SHP77 (cell line): ENCODE measurements around the gene RGS18.
"Not testable (repeated sequence)": the region's sequence is repeated elsewhere in the genome, so short reads cannot be mapped to it uniquely, and the experiment has no call there.

Experiments
- DNase-seq, 2 experiments: peaks; one replicate each; lab custom pipeline; 2025; lab: John Stamatoyannopoulos, UW

RGS18 gene, protein sequence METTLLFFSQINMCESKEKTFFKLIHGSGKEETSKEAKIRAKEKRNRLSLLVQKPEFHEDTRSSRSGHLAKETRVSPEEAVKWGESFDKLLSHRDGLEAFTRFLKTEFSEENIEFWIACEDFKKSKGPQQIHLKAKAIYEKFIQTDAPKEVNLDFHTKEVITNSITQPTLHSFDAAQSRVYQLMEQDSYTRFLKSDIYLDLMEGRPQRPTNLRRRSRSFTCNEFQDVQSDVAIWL

DNA sequence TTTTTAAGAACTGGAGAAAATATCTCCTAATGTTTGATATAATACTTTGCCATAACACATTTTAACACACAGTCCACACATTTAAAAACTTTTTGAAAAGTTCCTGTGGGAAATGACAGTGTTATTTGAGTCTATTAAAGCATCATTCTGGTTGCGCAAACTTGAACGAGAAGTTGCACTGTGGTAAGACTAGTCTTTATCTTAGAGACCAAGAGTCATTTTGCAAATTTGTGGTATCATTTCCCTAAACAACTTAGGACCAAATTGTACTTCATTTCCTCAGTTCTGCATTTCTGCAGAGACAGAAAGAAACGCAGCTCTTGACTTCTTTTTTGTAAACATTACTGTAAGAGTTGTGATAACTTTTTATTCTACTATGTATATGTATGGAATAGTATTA is at the start of gene RGS18:
RGS18 (plus strand) TSS at position 282 of the 400 bp plus-strand sequence. CDS start 176 bp downstream, outside the sequence.
- DNase-seq, result no peak

DNA sequence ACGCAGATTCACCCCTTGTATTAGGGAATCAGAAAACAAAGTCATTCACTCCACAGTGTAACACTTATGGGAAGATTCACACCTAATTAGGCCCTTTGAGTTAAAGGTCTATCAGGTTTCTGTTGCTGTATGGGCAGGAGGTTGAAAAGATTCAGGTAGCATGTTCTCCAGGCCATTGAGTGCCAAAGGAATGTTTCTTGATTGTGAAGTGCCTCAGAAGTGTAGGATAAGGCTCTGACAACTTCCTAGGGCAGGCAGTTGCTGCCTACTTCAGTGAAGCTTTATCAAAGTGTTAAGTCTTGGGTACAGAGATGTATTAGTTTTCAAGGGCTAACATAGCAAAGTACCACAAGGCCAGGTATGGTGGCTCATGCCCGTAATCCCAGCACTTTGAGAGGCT is 48.7 kb upstream of the RGS18 start:
- DNase-seq, result no peak

DNA sequence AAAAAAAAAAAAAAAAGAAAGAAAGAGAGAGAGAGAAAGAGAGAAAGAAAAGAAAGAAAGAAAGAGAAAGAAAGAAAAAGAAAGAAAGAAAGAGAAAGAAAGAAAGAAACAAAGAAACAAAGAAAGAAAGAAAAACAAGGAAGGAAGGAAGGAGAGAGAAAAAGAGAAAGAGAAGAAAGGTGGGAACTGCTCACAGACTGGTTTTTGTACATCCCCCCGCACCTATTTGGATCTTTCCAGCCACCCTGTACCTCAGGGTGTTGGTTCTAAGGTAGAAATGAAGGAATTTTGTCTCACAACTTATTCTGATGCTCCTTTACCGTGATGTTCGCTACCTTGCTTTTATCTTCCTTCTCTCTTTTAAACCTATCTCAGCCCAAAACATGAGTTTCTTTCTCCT is 43.3 kb upstream of the RGS18 start:
- DNase-seq, result no peak

DNA sequence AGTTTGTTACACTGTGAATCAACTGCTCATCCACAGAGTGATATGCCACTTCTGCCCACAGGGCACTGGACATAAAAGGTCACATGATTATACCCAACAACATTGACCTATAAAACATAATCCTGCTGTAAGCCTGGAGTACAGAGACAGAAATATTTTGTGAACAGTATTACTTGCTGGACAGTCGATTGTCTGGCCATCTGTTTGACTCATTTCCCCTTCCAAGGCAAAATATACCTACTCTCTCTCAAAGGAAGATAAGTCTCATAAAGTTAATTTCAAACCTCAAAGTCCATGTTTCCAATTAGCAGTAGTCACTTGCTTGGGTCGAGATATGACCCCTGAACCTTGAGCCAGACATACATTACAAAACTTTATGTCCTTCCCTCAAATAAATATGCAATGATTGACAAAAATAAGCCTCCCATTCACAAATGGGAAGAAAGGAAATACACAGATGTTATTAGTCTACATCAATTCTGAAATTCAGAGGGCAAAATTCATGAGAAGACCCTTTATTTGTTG is 39.3 kb upstream of the RGS18 start:
- DNase-seq, result no peak

DNA sequence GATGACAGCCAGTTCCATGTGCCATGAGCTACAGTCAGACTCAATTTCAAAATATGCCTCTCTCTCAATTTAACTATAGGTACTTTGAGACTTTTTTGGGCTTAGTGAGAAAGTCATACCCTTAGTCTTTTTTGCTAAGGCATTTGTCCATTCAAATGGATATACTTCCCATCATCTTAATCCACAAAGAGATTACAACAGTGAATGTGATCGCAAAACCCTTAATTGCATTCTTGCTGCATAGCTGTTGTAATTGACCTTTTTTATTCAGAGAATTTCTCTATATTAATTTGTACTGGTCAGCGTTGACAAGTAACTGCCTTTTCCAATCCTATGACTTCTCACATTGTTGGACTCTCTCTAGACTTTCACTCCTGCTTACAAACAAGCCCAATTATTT is 38.6 kb upstream of the RGS18 start:
- DNase-seq, result no peak

DNA sequence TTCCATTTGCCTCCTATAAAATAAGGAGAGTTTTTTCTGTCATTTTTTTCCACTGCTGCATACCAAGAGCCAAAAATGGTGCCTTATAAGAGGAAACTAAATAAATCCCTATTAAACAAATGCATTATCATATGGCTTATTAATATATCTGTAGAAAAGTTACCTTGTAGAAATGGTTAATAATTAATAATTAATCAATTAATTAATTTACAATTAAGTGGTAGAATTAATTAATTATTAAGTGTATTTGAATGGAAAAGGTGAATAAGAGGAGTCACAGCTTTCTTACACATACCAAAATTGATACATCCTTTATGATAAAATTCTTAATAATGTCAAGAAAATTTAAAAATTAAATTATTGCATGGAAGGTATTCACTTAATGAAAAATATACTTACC is 35.6 kb upstream of the RGS18 start:
- DNase-seq, result no peak

DNA sequence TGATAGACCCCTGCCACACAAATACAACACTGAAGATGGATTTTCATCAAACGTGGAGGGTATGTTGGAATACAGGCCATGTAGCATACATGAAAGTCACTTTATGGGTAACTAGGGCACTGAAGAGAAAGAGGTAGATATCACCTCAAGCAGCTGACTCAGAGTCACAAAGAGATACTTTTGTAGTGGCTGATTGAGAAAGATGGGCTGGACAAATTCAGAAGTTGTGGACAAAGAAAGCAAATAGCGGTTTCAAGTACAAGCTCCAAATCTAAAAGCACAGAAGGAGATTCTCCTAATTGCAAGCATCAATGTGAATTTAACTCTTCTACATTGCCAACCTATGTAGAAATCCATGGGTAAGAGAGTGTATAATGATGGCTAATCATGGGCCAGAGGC is 35.0 kb upstream of the RGS18 start:
- DNase-seq, result no peak

DNA sequence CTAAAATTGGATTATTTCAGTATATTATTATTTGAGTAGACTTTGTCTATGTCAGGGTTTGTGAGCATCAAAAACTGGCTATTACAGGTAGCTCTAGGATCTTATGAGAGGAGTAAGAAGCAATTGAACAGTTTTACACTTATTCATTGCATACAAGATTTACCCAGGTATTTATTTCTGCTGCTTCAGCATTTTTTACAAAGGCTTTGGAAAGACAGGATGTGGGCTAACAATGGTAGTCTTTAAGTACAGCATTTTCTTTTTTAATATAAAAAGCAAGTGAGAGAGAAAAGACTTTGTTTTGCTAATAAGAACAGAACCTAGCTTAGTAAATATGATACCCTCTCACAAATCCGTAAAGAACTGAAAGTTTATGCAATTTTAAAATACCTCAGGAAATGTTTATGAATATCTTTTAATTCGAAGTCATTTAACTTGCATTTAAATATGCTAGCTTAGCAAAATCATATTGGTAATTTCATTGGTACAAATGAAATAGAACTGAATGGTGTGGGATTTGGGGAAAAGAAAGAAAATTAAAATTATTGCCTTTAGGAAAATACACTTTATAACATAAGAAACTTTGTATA is 32.1 kb upstream of the RGS18 start:
- no peak for DNase-seq

DNA sequence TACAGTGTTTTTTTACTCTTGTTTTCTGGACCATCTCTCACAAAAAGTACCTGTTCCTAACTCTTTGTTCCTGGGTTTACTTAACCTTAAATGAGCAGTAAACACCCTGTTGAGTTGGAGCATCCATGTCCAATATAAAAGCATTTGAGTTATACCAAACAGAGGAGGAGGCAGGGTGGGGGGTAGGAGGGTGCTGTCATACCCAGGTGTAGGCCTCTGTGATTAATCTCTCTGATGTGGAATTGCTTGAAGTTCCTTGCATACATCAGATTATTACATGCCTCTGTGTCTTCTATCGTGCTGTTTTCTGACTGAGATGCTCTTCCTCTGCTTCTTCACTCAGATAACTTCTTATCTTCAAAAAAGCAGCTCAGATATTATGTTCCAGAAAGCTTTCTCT is 28.1 kb upstream of the RGS18 start:
- DNase-seq, result no peak

DNA sequence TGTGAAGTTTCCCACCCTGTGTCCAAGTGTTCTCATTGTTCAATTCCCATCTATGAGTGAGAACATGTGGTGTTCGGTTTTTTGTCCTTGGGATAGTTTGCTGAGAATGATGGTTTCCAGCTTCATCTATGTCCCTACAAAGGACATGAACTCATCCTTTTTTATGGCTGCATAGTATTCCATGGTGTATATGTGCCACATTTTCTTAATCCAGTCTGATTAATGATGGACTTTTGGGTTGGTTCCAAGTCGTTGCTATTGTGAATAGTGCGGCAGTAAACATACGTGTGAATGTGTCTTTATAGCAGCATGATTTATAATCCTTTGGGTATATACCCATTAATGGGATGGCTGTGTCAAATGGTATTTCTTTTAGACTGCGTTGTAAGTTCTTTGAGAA is 27.4 kb upstream of the RGS18 start:
- DNase-seq, result not testable (repeated sequence)

DNA sequence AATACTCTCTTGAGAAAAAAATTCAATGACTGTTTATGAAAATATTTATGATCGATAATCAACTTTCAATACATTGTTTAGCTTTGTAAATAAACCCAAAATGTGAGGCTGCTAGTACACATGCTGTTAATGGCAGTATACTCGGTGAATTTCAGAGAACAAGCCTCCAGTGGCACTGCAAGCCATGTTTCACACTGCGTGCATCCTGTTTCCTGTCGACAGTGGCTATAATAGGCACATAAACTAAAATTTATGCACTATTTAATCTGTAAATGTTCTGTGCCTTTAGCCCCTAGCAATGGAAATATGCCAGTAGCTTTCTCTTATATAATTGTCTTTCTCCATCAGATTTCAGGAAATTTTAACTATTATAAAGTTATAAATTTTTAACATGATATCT is 26.3 kb upstream of the RGS18 start:
- DNase-seq, result no peak

DNA sequence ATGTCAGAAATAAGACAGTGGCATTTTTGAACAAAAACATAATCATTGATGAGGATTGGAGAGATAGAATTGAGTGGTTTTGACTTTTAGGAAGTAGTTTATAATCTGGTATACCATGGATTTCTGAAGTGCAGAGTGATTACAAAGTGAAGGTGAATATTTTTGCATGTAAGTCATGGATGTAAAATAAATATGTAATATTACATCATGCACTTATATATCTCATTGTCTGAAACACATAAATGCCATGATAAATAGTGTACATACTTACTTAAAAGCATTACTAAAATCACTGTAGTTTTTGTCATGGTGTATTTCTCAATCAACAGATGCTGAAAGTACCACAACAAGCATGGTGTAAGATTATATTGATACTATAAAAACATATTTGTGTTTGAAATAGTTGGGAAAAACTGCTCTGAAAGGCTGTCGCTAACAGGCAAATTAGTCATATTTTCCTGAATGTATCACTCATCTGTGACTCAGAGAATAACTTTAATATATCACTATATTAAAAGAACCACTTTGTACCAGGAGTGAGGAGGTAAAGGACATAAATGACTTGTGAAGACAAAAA is 24.8 kb upstream of the RGS18 start:
- DNase-seq, result no peak

DNA sequence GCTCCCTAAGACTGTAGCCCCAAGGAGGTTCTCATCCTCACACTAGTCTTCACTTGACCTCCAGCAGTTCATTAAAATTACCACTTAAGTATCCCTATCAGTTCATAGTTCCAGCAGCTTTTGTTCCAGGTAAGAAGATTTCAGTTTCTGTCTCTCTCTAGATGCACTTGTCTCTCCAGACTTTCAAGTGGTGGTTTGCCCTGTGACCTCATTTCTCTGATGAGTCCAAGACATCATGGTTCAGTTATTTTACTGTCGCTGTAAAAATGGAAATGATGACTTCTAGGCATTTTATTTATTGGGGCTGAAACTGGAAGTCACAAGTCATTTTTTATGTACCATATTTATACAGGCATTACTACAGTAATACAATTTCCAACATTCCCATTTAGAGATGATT is 17.9 kb upstream of the RGS18 start:
- no peak for DNase-seq

DNA sequence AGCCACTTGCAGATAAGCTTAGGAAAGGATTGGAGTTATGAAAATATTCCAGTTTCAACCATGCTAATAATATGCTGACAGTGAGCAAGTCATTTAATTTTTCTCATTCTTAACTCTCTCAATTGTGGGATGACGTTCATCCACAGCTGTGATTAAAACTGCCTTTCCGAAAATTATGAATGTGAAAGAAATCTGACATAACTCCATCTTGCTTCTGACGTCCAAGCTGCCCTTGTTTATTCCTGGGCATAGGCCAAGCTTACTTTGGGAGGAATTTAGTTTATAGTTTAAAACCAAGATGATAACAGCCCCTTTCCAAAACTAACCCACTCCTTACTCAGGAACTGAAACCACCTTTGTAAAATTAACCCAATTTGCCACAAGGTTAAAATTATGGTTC is 11.0 kb upstream of the RGS18 start:
- DNase-seq, result no peak

DNA sequence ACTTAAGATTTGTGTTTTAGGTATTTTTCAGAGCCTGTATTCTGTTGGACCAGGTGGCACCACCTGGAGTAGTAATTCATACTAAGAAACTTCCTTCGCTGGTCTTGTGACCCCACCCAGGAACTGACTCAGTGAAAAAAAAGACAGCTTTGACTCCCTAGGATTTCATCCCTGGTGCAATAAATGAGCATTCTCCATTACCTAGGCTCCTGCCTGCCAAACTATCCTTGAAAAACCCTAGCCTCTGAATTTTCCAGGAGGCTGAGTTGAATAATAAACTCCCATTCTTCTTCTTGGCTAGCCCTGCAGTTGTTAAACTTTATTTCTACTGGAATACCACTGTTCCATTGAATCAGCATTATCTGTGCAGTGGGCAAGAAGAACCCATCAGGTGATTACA is 10.6 kb upstream of the RGS18 start:
- no peak for DNase-seq

DNA sequence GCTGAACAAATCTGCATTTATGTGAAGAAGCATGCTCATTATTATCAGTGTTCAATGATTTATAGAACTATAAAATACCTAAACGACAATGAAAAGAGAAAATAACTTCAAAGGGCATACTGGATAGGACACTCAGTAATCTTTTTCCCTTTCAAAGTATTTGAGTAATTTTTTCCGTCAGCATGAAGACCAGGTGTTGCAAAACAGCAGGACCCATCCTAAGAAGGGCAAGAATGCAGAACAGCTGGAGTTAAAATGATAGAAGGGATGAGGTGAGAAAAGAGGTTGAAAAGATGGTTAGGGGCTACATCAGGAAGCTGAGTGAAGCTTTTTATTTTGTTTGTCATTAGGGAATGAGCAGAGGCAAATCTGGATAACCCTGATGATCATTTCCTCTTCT is 7.1 kb upstream of the RGS18 start:
- DNase-seq, result no peak

DNA sequence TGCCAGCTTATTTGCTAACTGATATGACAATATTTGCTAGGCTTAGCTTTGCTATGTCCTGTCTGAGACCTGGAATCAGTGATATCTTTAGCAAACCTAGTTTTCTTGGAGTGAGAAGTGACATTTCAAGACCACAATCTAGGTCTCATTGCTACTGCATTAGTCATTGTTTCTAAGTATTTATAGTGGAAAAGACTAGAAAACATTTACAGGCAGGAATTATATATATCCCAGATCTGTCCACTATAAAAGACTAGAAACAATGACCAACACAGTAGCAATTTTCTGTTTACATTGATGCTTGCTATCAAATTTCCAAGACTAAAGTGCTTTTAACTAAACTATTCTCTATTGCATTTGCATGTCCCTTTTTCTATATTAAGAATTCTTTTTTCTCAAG is 5.0 kb upstream of the RGS18 start:
- no peak for DNase-seq

DNA sequence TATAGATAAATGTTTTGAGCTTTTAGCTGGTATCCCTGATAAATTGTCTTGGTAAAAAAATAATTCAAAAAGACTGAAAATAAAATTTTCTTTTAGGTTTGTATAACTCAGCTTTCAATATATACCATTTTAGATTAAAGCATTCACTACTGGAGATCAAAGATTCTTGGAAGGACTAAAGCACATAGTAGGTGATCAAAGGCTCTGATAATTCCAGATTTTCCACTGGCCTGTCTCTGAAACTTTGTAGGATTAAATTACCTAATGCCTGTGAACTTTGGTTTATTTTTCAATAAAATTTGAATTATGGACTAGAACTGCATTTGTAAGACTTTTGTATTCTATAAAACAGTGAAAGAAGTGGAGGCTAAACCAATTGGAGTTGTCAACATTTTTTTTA is 1.2 kb upstream of the RGS18 start:
- no peak for DNase-seq

DNA sequence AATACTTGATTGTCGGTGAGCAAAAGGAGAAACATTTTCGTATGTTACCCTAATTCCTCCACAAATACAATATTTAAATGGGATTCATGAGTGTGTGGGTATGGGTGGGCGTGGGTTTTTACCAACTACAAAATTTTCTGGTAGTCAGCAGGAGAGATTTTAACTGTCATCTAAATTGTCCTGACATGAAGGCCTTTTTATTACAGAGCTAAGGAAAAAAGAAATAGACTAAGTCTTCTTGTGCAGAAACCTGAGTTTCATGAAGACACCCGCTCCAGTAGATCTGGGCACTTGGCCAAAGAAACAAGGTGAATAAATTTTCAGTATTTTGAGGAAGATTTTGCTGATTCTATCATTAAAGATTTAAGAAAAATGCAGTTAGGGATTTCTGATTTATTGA is 752 bp downstream of the RGS18 start:
- no peak for DNase-seq

DNA sequence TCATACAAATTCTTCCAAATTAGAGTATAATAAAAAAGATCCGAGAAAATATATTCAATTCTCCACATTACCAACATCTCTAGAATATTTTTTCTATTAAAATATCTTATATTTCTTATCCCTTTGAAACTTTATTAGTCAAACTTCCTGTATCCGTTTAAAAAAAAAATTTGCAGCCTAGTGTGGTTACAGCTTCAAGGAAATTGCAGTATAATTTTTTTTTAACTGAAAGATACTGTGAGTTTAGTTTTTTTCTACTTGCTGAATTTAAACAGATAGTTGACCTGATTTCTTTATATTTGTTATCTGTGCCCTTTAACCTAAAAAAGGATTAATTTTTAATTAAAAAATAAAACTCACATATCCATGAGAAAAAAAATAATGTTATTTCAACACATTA is 1.5 kb downstream of the RGS18 start:
- DNase-seq, result no peak

DNA sequence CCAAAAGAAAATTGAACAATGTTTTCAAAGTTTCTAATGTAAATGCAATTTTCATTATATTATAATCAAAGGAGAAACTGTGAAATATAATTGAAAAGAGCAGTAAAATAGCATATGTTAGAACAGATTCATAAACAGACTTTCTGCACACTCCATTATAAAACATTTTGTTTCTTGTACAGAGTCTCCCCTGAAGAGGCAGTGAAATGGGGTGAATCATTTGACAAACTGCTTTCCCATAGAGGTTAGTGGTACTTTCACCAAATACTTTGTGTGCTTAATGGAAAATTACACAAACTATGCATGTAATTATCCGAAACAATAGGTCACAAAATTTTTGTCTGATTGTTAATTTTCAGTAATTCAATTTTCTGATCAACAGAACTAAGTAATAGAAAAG is 1.9 kb downstream of the RGS18 start:
- DNase-seq, result no peak

DNA sequence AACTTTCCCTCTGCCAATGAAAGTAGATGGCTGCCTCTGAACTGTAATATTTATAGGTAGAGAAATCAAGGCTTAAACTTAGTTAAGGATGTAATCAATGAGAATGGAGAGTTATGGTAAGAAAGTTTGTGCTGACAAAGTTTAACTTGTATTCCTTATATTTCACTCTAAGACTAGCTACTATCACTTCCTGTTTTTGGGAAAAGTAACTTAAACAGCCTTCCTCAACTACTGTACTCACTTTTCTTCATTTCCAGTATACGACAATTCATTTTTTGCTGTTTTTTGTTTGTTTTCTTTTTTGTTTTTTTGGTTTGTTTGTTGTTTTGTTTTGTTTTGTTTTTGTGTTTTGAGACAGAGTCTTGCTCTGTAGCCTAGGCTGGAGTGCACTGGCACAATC is 3.7 kb downstream of the RGS18 start:
- no peak for DNase-seq

DNA sequence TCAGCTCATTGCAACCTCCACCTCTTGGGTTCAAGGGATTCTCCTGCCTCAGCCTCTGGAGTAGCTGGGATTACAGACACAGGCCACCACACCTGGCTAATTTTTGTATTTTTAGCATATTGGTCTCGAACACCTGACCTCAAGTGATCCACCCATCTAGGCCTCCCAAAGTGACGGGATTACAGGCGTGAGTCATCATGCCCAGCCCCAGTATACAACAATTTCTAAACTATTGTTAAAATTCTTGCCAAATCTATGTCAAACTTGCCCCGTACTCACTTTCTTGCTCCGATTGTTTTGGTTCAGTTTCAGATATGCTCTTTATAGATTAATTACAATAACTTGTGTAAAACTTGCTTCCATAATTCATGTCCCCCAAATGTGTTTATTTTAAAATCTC is 4.1 kb downstream of the RGS18 start:
- no peak for DNase-seq

DNA sequence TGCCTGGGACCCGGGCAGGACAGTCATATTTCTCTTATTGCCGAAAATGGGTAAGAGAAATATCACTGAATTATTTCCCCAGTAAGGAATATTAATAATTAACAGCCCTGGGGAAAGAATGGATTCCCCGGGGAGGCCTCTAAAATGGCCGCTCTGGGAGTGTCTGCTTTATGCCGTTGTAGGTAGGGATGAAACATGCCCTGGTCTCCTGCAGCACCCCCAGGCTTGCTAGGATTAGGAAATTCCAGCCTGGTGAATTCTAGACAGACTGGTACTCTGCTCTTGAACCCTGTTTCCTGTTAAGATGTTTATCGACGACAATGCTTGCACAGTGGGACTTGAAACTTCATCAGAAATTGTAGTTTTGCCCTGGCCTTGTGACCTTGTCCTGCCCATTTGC is 6.7 kb downstream of the RGS18 start:
- DNase-seq, result not testable (repeated sequence)
